ENCODE measurements around the gene GATAD2A. TPM values are rescaled to one million over a fixed set of nuclear protein-coding genes. Genes with fewer than 3 reads are reported as not detected.
A peak's percentile ranks its signal among the peaks of the same experiment; 100 is the strongest.

Gene GATAD2A
- total and polyA plus RNA-seq, 10 of the 15 experiments (the other 5 are each of a cell fraction or from before 2014, with no cell fraction given), result 2.6 to 173 (median 32.0) TPM

DNA sequence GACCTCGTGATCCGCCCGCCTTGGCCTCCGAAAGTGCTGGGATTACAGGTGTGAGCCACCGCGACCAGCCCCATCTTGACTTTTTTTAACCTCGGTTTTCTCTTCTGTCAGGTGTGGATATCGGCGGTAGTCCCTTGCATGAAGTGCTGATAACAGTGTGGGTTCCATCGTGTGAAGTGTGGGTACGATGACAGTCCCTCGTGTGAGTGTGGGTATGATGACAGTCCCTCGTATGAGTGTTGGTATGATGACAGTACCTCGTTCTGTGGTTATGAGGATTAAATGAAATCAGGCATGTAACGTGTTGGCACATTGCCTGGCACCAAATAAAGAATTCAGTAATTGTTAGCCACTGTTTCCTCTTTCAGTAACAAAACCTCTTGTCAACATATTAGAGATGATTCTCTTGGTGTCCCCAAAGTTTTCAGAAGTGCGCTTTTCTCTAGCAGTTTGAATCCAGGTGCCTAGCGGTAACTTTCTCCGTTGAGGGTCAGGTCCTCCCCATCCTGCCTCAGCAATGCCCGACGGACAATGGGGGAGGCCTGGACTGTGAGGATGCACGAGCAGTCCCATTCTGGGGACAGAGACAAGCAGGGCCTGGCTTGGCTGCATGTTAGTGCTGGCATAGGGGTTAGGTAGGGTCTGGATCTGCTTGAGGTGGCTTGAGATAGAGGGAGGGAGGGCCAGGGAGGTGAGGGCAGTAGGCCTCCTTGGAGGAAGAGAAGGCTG is 15.3 kb downstream of the GATAD2A start (continued):
- TF ChIP-seq GATAD2B (conservative IDR thresholded peaks at IDR 0.05; ENCODE audit: low read depth) (no peak), CEBPB (IDR thresholded peaks at IDR 0.05; ENCODE audit: borderline replicate concordance in 1 of 2, low read depth in 2 of 2, low read length in 2 of 2) (no peak), TAF1 (IDR thresholded peaks at IDR 0.05; ENCODE audit: borderline replicate concordance, low read depth, low read length) (no peak), NR2F1 (conservative IDR thresholded peaks at IDR 0.05) (peak; percentile 56; the same call in 1 of the 2 replicates), IRF4 (IDR thresholded peaks at IDR 0.05; ENCODE audit: low read depth, low read length) (no peak), CBFB (IDR thresholded peaks at IDR 0.05; ENCODE audit: low read depth) (no peak), NFYA (IDR thresholded peaks at IDR 0.05; ENCODE audit: borderline replicate concordance, low read depth, low read length) (no peak), RBBP5 (conservative IDR thresholded peaks at IDR 0.05) (no peak), HDAC6 (IDR thresholded peaks at IDR 0.05; ENCODE audit: unreplicated experiment) (no peak), RCOR1 (conservative IDR thresholded peaks at IDR 0.05; ENCODE audit: low read depth, low read length) (no peak), STAT3 (IDR thresholded peaks at IDR 0.05; ENCODE audit: low read depth, low read length) (no peak), IKZF2 (IDR thresholded peaks at IDR 0.05) (peak in 1 of 2 experiments; percentile 23; a peak in 2 of 4 replicates)
- TF ChIP-seq, protein P1, sequence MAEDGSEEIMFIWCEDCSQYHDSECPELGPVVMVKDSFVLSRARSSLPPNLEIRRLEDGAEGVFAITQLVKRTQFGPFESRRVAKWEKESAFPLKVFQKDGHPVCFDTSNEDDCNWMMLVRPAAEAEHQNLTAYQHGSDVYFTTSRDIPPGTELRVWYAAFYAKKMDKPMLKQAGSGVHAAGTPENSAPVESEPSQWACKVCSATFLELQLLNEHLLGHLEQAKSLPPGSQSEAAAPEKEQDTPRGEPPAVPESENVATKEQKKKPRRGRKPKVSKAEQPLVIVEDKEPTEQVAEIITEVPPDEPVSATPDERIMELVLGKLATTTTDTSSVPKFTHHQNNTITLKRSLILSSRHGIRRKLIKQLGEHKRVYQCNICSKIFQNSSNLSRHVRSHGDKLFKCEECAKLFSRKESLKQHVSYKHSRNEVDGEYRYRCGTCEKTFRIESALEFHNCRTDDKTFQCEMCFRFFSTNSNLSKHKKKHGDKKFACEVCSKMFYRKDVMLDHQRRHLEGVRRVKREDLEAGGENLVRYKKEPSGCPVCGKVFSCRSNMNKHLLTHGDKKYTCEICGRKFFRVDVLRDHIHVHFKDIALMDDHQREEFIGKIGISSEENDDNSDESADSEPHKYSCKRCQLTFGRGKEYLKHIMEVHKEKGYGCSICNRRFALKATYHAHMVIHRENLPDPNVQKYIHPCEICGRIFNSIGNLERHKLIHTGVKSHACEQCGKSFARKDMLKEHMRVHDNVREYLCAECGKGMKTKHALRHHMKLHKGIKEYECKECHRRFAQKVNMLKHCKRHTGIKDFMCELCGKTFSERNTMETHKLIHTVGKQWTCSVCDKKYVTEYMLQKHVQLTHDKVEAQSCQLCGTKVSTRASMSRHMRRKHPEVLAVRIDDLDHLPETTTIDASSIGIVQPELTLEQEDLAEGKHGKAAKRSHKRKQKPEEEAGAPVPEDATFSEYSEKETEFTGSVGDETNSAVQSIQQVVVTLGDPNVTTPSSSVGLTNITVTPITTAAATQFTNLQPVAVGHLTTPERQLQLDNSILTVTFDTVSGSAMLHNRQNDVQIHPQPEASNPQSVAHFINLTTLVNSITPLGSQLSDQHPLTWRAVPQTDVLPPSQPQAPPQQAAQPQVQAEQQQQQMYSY (CRISPR knock-in tag; IDR thresholded peaks at IDR 0.05), result no peak
- TF ChIP-seq, protein P2, sequence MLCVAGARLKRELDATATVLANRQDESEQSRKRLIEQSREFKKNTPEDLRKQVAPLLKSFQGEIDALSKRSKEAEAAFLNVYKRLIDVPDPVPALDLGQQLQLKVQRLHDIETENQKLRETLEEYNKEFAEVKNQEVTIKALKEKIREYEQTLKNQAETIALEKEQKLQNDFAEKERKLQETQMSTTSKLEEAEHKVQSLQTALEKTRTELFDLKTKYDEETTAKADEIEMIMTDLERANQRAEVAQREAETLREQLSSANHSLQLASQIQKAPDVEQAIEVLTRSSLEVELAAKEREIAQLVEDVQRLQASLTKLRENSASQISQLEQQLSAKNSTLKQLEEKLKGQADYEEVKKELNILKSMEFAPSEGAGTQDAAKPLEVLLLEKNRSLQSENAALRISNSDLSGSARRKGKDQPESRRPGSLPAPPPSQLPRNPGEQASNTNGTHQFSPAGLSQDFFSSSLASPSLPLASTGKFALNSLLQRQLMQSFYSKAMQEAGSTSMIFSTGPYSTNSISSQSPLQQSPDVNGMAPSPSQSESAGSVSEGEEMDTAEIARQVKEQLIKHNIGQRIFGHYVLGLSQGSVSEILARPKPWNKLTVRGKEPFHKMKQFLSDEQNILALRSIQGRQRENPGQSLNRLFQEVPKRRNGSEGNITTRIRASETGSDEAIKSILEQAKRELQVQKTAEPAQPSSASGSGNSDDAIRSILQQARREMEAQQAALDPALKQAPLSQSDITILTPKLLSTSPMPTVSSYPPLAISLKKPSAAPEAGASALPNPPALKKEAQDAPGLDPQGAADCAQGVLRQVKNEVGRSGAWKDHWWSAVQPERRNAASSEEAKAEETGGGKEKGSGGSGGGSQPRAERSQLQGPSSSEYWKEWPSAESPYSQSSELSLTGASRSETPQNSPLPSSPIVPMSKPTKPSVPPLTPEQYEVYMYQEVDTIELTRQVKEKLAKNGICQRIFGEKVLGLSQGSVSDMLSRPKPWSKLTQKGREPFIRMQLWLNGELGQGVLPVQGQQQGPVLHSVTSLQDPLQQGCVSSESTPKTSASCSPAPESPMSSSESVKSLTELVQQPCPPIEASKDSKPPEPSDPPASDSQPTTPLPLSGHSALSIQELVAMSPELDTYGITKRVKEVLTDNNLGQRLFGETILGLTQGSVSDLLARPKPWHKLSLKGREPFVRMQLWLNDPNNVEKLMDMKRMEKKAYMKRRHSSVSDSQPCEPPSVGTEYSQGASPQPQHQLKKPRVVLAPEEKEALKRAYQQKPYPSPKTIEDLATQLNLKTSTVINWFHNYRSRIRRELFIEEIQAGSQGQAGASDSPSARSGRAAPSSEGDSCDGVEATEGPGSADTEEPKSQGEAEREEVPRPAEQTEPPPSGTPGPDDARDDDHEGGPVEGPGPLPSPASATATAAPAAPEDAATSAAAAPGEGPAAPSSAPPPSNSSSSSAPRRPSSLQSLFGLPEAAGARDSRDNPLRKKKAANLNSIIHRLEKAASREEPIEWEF (IDR thresholded peaks at IDR 0.05; ENCODE audit: insufficient replicate concordance, low read depth, low read length), result no peak
- TF ChIP-seq, protein P3, sequence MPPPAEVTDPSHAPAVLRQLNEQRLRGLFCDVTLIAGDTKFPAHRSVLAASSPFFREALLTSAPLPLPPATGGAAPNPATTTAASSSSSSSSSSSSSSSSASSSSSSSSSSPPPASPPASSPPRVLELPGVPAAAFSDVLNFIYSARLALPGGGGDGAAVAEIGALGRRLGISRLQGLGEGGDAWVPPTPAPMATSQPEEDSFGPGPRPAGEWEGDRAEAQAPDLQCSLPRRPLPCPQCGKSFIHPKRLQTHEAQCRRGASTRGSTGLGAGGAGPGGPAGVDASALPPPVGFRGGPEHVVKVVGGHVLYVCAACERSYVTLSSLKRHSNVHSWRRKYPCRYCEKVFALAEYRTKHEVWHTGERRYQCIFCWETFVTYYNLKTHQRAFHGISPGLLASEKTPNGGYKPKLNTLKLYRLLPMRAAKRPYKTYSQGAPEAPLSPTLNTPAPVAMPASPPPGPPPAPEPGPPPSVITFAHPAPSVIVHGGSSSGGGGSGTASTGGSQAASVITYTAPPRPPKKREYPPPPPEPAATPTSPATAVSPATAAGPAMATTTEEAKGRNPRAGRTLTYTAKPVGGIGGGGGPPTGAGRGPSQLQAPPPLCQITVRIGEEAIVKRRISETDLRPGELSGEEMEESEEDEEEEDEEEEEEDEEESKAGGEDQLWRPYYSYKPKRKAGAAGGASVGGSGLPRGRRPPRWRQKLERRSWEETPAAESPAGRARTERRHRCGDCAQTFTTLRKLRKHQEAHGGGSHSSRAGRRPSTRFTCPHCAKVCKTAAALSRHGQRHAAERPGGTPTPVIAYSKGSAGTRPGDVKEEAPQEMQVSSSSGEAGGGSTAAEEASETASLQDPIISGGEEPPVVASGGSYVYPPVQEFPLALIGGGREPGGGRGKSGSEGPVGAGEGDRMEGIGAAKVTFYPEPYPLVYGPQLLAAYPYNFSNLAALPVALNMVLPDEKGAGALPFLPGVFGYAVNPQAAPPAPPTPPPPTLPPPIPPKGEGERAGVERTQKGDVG (CRISPR knock-in tag; IDR thresholded peaks at IDR 0.05), result no peak
- TF ChIP-seq, protein P4, sequence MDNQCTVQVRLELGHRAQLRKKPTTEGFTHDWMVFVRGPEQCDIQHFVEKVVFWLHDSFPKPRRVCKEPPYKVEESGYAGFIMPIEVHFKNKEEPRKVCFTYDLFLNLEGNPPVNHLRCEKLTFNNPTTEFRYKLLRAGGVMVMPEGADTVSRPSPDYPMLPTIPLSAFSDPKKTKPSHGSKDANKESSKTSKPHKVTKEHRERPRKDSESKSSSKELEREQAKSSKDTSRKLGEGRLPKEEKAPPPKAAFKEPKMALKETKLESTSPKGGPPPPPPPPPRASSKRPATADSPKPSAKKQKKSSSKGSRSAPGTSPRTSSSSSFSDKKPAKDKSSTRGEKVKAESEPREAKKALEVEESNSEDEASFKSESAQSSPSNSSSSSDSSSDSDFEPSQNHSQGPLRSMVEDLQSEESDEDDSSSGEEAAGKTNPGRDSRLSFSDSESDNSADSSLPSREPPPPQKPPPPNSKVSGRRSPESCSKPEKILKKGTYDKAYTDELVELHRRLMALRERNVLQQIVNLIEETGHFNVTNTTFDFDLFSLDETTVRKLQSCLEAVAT (IDR thresholded peaks at IDR 0.05), result peak; percentile 81; the same call in 1 of the 2 replicates

Measured in GM12878 (cell line).